ENCODE measurements around the gene SRA1. TPM values are rescaled to one million over a fixed set of nuclear protein-coding genes. Genes with fewer than 3 reads are reported as not detected.

Gene SRA1
- total RNA-seq, 1 donor from 2014 or later, result 47.3 TPM

- Histone ChIP-seq H3K27me3 (no peaks in the 10 kb centered on the region), H3K27ac (peak overlapping the region; percentile 58), H3K4me3 (no peak overlapping the region), H3K36me3 (peaks cover 22 to 26% of the 10 kb centered on the region in 2 donors), H3K4me1 (peaks cover 11 to 14% of the 10 kb centered on the region in 2 donors), H3K9me3 (no peaks in the 10 kb centered on the region)
- intact Hi-C loops (cut with DNase I), result no loop called here
- no peak for DNase-seq (ENCODE audit: low spot score in 2 of 2)
- TF ChIP-seq, protein P1, sequence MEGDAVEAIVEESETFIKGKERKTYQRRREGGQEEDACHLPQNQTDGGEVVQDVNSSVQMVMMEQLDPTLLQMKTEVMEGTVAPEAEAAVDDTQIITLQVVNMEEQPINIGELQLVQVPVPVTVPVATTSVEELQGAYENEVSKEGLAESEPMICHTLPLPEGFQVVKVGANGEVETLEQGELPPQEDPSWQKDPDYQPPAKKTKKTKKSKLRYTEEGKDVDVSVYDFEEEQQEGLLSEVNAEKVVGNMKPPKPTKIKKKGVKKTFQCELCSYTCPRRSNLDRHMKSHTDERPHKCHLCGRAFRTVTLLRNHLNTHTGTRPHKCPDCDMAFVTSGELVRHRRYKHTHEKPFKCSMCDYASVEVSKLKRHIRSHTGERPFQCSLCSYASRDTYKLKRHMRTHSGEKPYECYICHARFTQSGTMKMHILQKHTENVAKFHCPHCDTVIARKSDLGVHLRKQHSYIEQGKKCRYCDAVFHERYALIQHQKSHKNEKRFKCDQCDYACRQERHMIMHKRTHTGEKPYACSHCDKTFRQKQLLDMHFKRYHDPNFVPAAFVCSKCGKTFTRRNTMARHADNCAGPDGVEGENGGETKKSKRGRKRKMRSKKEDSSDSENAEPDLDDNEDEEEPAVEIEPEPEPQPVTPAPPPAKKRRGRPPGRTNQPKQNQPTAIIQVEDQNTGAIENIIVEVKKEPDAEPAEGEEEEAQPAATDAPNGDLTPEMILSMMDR (IDR thresholded peaks at IDR 0.05), result no peak
Observed at GRCh38 chr5:140569197-140569596, 11.9 kb upstream of the SRA1 start.

DNA sequence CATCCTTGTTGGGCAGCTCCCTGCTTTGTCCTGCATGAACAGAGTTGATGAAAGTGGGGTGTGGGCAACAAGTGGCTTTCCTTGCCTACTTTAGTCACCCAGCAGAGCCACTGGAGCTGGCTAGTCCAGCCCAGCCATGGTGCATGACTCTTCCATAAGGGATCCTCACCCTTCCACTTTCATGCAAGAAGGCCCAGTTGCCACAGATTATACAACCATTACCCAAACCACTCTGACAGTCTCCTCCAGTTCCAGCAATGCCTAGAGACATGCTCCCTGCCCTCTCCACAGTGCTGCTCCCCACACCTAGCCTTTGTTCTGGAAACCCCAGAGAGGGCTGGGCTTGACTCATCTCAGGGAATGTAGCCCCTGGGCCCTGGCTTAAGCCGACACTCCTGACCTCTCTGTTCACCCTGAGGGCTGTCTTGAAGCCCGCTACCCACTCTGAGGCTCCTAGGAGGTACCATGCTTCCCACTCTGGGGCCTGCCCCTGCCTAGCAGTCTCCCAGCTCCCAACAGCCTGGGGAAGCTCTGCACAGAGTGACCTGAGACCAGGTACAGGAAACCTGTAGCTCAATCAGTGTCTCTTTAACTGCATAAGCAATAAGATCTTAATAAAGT is 11.3 kb upstream of the SRA1 start:
- TF ChIP-seq, protein P1 (IDR thresholded peaks at IDR 0.05), result no peak
- DNase-seq (ENCODE audit: low spot score in 2 of 2), result no peak
- Histone ChIP-seq H3K36me3 (peaks cover 22 to 26% of the 10 kb centered on the region in 2 donors), H3K9me3 (no peaks in the 10 kb centered on the region), H3K27ac (peak overlapping the region; percentile 58), H3K27me3 (no peaks in the 10 kb centered on the region), H3K4me1 (peaks cover 11 to 16% of the 10 kb centered on the region in 2 donors), H3K4me3 (no peak overlapping the region)
- intact Hi-C loops (cut with DNase I), result no loop called here

DNA sequence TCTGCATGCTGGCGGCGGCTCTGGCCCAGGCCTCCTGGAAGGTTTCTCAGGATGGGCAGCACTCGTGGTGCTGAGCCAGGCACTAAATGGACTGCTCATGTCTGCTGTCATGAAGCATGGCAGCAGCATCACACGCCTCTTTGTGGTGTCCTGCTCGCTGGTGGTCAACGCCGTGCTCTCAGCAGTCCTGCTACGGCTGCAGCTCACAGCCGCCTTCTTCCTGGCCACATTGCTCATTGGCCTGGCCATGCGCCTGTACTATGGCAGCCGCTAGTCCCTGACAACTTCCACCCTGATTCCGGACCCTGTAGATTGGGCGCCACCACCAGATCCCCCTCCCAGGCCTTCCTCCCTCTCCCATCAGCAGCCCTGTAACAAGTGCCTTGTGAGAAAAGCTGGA is 10.6 kb upstream of the SRA1 start:
- Histone ChIP-seq H3K4me3 (no peak overlapping the region), H3K27me3 (no peaks in the 10 kb centered on the region), H3K4me1 (peaks cover 13 to 23% of the 10 kb centered on the region in 2 donors), H3K36me3 (peaks cover 22 to 26% of the 10 kb centered on the region in 2 donors), H3K9me3 (no peaks in the 10 kb centered on the region), H3K27ac (peak overlapping the region in 1 of 2 donors; percentile 58)
- TF ChIP-seq, protein P1 (IDR thresholded peaks at IDR 0.05), result no peak
- intact Hi-C loops (cut with DNase I), result no loop called here
- no peak for DNase-seq (ENCODE audit: low spot score in 2 of 2)

DNA sequence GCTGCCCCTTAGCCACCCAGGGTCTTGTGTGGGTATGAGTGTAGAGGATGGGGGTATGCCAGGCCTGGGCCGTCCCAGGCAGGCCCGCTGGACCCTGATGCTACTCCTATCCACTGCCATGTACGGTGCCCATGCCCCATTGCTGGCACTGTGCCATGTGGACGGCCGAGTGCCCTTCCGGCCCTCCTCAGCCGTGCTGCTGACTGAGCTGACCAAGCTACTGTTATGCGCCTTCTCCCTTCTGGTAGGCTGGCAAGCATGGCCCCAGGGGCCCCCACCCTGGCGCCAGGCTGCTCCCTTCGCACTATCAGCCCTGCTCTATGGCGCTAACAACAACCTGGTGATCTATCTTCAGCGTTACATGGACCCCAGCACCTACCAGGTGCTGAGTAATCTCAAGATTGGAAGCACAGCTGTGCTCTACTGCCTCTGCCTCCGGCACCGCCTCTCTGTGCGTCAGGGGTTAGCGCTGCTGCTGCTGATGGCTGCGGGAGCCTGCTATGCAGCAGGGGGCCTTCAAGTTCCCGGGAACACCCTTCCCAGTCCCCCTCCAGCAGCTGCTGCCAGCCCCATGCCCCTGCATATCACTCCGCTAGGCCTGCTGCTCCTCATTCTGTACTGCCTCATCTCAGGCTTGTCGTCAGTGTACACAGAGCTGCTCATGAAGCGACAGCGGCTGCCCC is 10.0 kb upstream of the SRA1 start:
- intact Hi-C loops (cut with DNase I), result no loop called here
- Histone ChIP-seq H3K4me3 (no peak overlapping the region), H3K27me3 (no peaks in the 10 kb centered on the region), H3K9me3 (no peaks in the 10 kb centered on the region), H3K36me3 (peaks cover 22 to 26% of the 10 kb centered on the region in 2 donors), H3K27ac (no peak overlapping the region), H3K4me1 (peaks cover 16 to 24% of the 10 kb centered on the region in 2 donors)
- no peak for DNase-seq (ENCODE audit: low spot score in 2 of 2)
- TF ChIP-seq, protein P1 (IDR thresholded peaks at IDR 0.05), result no peak

DNA sequence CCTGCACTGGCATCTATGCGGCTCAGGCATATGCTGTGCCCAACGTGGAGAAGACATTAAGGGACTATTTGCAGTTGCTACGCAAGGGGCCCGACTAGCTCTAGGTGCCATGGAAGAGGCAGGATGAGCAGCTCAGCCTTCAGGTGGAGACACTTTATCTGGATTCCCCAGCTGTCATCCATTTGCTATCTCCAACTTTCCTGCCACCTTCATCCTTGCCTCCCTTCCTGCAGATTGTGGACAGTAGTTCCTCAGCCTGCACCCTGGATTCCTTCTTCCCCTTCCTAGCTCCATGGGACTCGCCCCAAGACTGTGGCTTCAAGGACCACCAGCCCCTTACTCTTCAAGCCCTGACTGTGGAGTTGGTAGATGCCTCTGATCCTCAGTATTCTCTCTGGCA is 9.4 kb upstream of the SRA1 start:
- TF ChIP-seq, protein P1 (IDR thresholded peaks at IDR 0.05), result no peak
- DNase-seq (ENCODE audit: low spot score in 2 of 2), result no peak
- no peak overlapping the region for H3K4me3 ChIP-seq
- no peaks in the 10 kb centered on the region for H3K27me3 ChIP-seq
- peaks cover 16 to 24% of the 10 kb centered on the region in 2 donors for H3K4me1 ChIP-seq
- no peaks in the 10 kb centered on the region for H3K9me3 ChIP-seq
- intact Hi-C loops (cut with DNase I), result no loop called here
- peaks cover 26 to 30% of the 10 kb centered on the region in 2 donors for H3K36me3 ChIP-seq
- no peak overlapping the region for H3K27ac ChIP-seq

Data from ascending aorta (tissue), 2 donors.